H9 (cell line): ENCODE data around the gene FADS3. TPM values are rescaled to one million over a fixed set of nuclear protein-coding genes. Genes with fewer than 3 reads are reported as not detected.

Experiments used
- DNase-seq: peaks from one replicate; pipeline ENCODE4 v3.0.0-alpha.2; 2017
- H2AFZ ChIP-seq: one replicate; pipeline ENCODE4 v1.6.1; 2013; ENCODE audit warnings: mild to moderate bottlenecking, low read length, control low read depth, moderate library complexity
- H2AK5ac ChIP-seq: 2 replicates; pipeline ENCODE4 v1.6.1; 2013; ENCODE audit warnings: low read length, control low read depth, mixed read lengths; ENCODE audit not compliant: insufficient read length
- H2BK120ac ChIP-seq: one replicate; pipeline ENCODE4 v1.6.1; 2013; ENCODE audit warnings: low read depth, mild to moderate bottlenecking, low read length, control low read depth, inconsistent platforms; ENCODE audit not compliant: poor library complexity, severe bottlenecking
- H2BK12ac ChIP-seq: 2 replicates; pipeline ENCODE4 v1.6.1; 2013; ENCODE audit warnings: low read length, control low read depth, mixed read lengths, low read depth; ENCODE audit not compliant: insufficient read length
- H2BK15ac ChIP-seq: 2 replicates; pipeline ENCODE4 v1.6.1; 2013; ENCODE audit warnings: low read depth, low read length, control low read depth
- H2BK20ac ChIP-seq: one replicate; pipeline ENCODE4 v1.6.1; 2013; ENCODE audit warnings: low read depth, mild to moderate bottlenecking, low read length, control low read depth, inconsistent platforms; ENCODE audit not compliant: poor library complexity, severe bottlenecking
- H2BK5ac ChIP-seq: 2 replicates; pipeline ENCODE4 v1.6.1; 2013; ENCODE audit warnings: low read length, control low read depth, mixed read lengths; ENCODE audit not compliant: insufficient read length
- H3K14ac ChIP-seq: 2 replicates; pipeline ENCODE4 v1.6.1; 2013; ENCODE audit warnings: low read length, control low read depth; ENCODE audit not compliant: insufficient read depth
- H3K18ac ChIP-seq: 2 replicates; pipeline ENCODE4 v1.6.1; 2013; ENCODE audit warnings: low read depth, mild to moderate bottlenecking, mixed read lengths, low read length, control low read depth; ENCODE audit not compliant: insufficient read length
- H3K23ac ChIP-seq: 2 replicates; pipeline ENCODE4 v1.6.1; 2013; ENCODE audit warnings: low read length, control low read depth, mixed read lengths, low read depth; ENCODE audit not compliant: insufficient read length
- H3K23me2 ChIP-seq: 2 replicates; pipeline ENCODE4 v1.6.1; 2013; ENCODE audit warnings: low read depth, mild to moderate bottlenecking, mixed read lengths, low read length, control low read depth; ENCODE audit not compliant: insufficient read length, poor library complexity, severe bottlenecking
- H3K27ac ChIP-seq: 2 replicates; pipeline ENCODE4 v1.5.1; 2013; ENCODE audit warnings: low read length, control low read depth, mixed read lengths, low read depth; ENCODE audit not compliant: insufficient read length
- H3K27me3 ChIP-seq: 2 replicates; pipeline ENCODE4 v1.6.1; 2013; ENCODE audit warnings: low read length, control low read depth, inconsistent platforms; ENCODE audit not compliant: insufficient read depth
- H3K4ac ChIP-seq: 2 replicates; pipeline ENCODE4 v1.6.1; 2013; ENCODE audit warnings: low read depth, mild to moderate bottlenecking, control low read depth, inconsistent platforms, low read length, moderate library complexity
- H3K4me1 ChIP-seq: 2 replicates; pipeline ENCODE4 v1.6.1; 2013; ENCODE audit warnings: low read length, control low read depth, inconsistent platforms; ENCODE audit not compliant: insufficient read depth
- H3K4me2 ChIP-seq: 2 replicates; pipeline ENCODE4 v1.6.1; 2013; ENCODE audit warnings: low read length, control low read depth, mixed read lengths; ENCODE audit not compliant: insufficient read length, insufficient read depth
- H3K56ac ChIP-seq: 2 replicates; pipeline ENCODE4 v1.6.1; 2013; ENCODE audit warnings: low read depth, mild to moderate bottlenecking, mixed read lengths, low read length, control low read depth; ENCODE audit not compliant: insufficient read length
- H3K79me1 ChIP-seq: 2 replicates; pipeline ENCODE4 v1.6.1; 2013; ENCODE audit warnings: low read depth, mild to moderate bottlenecking, moderate library complexity, low read length, control low read depth, inconsistent platforms; ENCODE audit not compliant: insufficient read depth, poor library complexity, severe bottlenecking
- H3K79me2 ChIP-seq: 2 replicates; pipeline ENCODE4 v1.6.1; 2013; ENCODE audit warnings: low read length, control low read depth, inconsistent platforms; ENCODE audit not compliant: insufficient read depth
- H3K9ac ChIP-seq: 2 replicates; pipeline ENCODE4 v1.6.1; 2013; ENCODE audit warnings: low read length, control low read depth, mixed read lengths; ENCODE audit not compliant: insufficient read length; ENCODE audit errors: extremely low read depth
- H3K9me3 ChIP-seq: one replicate; pipeline ENCODE4 v1.6.1; 2013; ENCODE audit warnings: low read depth, low read length, inconsistent platforms; ENCODE audit not compliant: control insufficient read depth
- H3T11ph ChIP-seq: one replicate; pipeline ENCODE4 v1.6.1; 2013; ENCODE audit warnings: mild to moderate bottlenecking, low read length, control low read depth, inconsistent platforms
- H4K20me1 ChIP-seq: one replicate; pipeline ENCODE4 v1.6.1; 2013; ENCODE audit not compliant: control insufficient read depth, insufficient read length, insufficient read depth
- H4K5ac ChIP-seq: 2 replicates; pipeline ENCODE4 v1.6.1; 2013; ENCODE audit warnings: low read depth, mild to moderate bottlenecking, mixed read lengths, low read length, control low read depth; ENCODE audit not compliant: insufficient read length
- H4K8ac ChIP-seq: replicated peaks from 2 replicates; pipeline ENCODE4 v1.6.1; 2013; ENCODE audit warnings: low read length, control low read depth, mixed read lengths, low read depth; ENCODE audit not compliant: insufficient read length
- H4K91ac ChIP-seq: 2 replicates; pipeline ENCODE4 v1.6.1; 2013; ENCODE audit warnings: low read depth, mild to moderate bottlenecking, moderate library complexity, mixed read lengths, low read length, control low read depth; ENCODE audit not compliant: insufficient read length
- H3K27ac Mint-ChIP-seq, 3 experiments: 2 replicates in 2 of 3; 3 replicates in 1 of 3; pipeline ENCODE4 v1.8.0; 2020 to 2021; ENCODE audit warnings: mixed read lengths in 3 of 3, mild to moderate bottlenecking in 1 of 3, moderate library complexity in 1 of 3
- H3K27me3 Mint-ChIP-seq: 2 replicates; pipeline ENCODE4 v1.8.0; 2021; ENCODE audit warnings: low read depth, mild to moderate bottlenecking, moderate library complexity, mixed read lengths
- H3K36me3 Mint-ChIP-seq, 3 experiments: 2 replicates in 2 of 3; 3 replicates in 1 of 3; pipeline ENCODE4 v1.8.0; 2020 to 2021; ENCODE audit warnings: low read depth in 3 of 3, mixed read lengths in 3 of 3; ENCODE audit not compliant: insufficient read depth in 1 of 3
- H3K4me1 Mint-ChIP-seq, 2 experiments: 2 replicates each; pipeline ENCODE4 v1.8.0; 2020; ENCODE audit warnings: mixed read lengths in 2 of 2
- H3K4me3 Mint-ChIP-seq, 2 experiments: 2 replicates in 1 of 2; 3 replicates in 1 of 2; pipeline ENCODE4 v1.8.0; 2020 to 2021; ENCODE audit warnings: mild to moderate bottlenecking in 2 of 2, mixed read lengths in 2 of 2, moderate library complexity in 1 of 2
- H3K9me3 Mint-ChIP-seq, 2 experiments: 2 replicates in 1 of 2; 3 replicates in 1 of 2; pipeline ENCODE4 v1.8.0; 2020; ENCODE audit warnings: mild to moderate bottlenecking in 2 of 2, mixed read lengths in 2 of 2, moderate library complexity in 1 of 2
- WGBS: extraction: QIAGEN DNeasy Blood & Tissue Kit; methylation state at CpG from one replicate; pipeline ENCODE4 v1.1.7; 2013; ENCODE audit warnings: missing lambda C conversion rate, low lambda C conversion rate, mixed read lengths; ENCODE audit not compliant: insufficient read length; ENCODE audit errors: extremely low coverage; 5-methylcytosine and 5-hydroxymethylcytosine counted together
- total RNA-seq: library from RNA; stranded (reverse); gene quantifications from 2 replicates; pipeline ENCODE4 v1.2.1, GENCODE V29; 2021
- TF ChIP-seq, protein P1 (sequence below): fragments of 200-600 bp; sonication (generic); conservative IDR thresholded peaks from 3 replicates; pipeline ENCODE4 v1.8.0; 2021; ENCODE audit warnings: antibody characterized with exemption, mild to moderate bottlenecking

Gene FADS3
- total RNA-seq, 1 experiment from 2014 or later: 34.9 TPM

DNA sequence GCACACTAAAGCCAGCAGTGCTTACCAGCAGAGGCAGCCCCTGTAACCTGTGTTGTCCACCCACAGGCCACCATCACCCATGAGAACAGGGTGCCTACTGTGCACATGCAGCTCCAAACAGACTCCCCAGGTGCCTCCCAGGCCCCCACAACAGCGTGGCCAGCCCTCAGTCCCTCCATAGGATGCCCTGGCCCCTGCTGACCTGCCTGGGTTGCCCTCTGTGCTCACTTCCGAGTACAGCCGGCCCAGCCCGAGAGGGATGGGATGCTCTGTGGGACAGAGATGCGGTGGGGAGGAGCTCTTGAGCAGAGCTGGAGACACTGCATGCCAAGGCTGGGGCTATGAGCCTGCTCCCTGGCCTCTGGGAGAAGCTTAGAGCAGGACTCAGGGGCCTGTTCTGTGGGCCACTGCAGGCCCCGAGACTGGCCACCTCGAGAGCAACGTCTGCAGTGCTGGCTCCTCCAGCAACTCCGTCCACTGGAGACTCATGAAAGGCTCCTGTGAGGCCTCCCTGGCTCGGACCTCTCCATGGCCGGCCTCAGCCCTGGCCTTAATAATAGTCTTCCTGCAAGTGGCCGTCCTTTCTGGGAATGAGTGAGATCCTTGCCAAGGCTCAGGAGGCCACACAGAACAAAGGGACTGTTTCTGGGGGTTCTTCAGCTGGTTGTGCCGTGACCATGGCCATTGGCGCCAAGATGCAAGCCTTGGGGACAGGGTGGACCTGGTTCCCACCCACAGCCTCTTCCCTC, 36.2 kb downstream of the FADS3 start:
- H3K27me3 ChIP-seq: no peaks in the 10 kb centered on the region
- no peak overlapping the region for H3K4ac ChIP-seq
- no peak overlapping the region for H3K23ac ChIP-seq
- peaks cover 55 to 81% (median 71%) of the 10 kb centered on the region in 3 experiments for H3K36me3 Mint-ChIP-seq
- H3K9me3 ChIP-seq: no peaks in the 10 kb centered on the region
- no peak overlapping the region for H3K18ac ChIP-seq
- no peak overlapping the region for H2AFZ ChIP-seq
- no peak overlapping the region for H4K91ac ChIP-seq
- H3K27ac ChIP-seq: no peak overlapping the region
- no CpG with 5 or more reads among the region's 14 CpGs for WGBS
- H3K4me1 ChIP-seq: no peaks in the 10 kb centered on the region
- H3K79me2 ChIP-seq: no peaks in the 10 kb centered on the region
- DNase-seq: no peak
- H4K20me1 ChIP-seq: no peaks in the 10 kb centered on the region
- TF ChIP-seq, protein P1, sequence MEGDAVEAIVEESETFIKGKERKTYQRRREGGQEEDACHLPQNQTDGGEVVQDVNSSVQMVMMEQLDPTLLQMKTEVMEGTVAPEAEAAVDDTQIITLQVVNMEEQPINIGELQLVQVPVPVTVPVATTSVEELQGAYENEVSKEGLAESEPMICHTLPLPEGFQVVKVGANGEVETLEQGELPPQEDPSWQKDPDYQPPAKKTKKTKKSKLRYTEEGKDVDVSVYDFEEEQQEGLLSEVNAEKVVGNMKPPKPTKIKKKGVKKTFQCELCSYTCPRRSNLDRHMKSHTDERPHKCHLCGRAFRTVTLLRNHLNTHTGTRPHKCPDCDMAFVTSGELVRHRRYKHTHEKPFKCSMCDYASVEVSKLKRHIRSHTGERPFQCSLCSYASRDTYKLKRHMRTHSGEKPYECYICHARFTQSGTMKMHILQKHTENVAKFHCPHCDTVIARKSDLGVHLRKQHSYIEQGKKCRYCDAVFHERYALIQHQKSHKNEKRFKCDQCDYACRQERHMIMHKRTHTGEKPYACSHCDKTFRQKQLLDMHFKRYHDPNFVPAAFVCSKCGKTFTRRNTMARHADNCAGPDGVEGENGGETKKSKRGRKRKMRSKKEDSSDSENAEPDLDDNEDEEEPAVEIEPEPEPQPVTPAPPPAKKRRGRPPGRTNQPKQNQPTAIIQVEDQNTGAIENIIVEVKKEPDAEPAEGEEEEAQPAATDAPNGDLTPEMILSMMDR: no peak
- H4K5ac ChIP-seq: no peak overlapping the region
- H2BK120ac ChIP-seq: no peak overlapping the region
- no peaks in the 10 kb centered on the region for H3K79me1 ChIP-seq
- H2BK20ac ChIP-seq: no peak overlapping the region
- H3K27ac Mint-ChIP-seq: peak overlapping the region in 2 of 3 experiments; percentile 65 to 76; a peak in 1 of 7 replicates
- no peak overlapping the region for H3K9ac ChIP-seq
- H3K4me1 Mint-ChIP-seq: no peaks in the 10 kb centered on the region
- H2BK12ac ChIP-seq: no peak overlapping the region
- H3T11ph ChIP-seq: no peak overlapping the region
- no peak overlapping the region for H2BK5ac ChIP-seq
- H3K4me3 Mint-ChIP-seq: no peak overlapping the region
- no peak overlapping the region for H3K4me2 ChIP-seq
- H2AK5ac ChIP-seq: no peak overlapping the region
- no peak overlapping the region for H2BK15ac ChIP-seq
- no peaks in the 10 kb centered on the region for H3K23me2 ChIP-seq
- H3K27me3 Mint-ChIP-seq: no peaks in the 10 kb centered on the region
- no peak overlapping the region for H3K56ac ChIP-seq
- H3K14ac ChIP-seq: no peak overlapping the region; the same call in 1 of the 2 replicates
- H3K9me3 Mint-ChIP-seq: no peaks in the 10 kb centered on the region; a peak in 1 of 5 replicates
- peak overlapping the region; percentile 33 for H4K8ac ChIP-seq
